Measurements from ENCODE around the gene ACP3. TPM values are rescaled to one million over a fixed set of nuclear protein-coding genes. Genes with fewer than 3 reads are reported as not detected.
"Not testable (repeated sequence)": the region's sequence is repeated elsewhere in the genome, so short reads cannot be mapped to it uniquely, and the experiment has no call there.

The ACP3 gene
- total RNA-seq, 2 experiments from 2014 or later, result not detected

DNA sequence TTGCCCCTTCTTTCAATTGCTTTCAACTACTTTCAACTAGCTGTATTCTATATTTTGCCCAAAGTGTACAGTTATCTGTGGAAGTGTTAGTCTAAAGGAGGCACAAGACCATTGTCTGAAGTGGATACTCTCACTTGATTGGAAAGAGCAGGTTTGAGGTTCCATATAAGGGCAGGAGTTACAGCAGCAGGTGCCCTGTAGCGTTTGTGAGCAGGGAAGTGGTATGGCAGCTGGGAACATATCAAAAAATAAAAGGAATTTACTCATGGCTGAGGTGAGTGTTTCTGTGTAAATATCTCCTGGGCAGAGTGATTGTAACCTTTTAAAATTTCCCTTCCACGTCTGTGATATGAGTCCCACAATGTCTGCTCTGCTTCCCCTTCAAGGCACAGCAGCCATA, 61.6 kb downstream of the ACP3 start:
- Mint-ChIP-seq H3K27ac (no peak overlapping the region), H3K9me3 (no peaks in the 10 kb centered on the region), H3K4me3 (no peak overlapping the region), H3K4me1 (ENCODE audit: low read depth) (no peaks in the 10 kb centered on the region), H3K27me3 (peaks cover 23% of the 10 kb centered on the region), H3K36me3 (no peaks in the 10 kb centered on the region)
- ChIA-PET POLR2A (no interaction called here), CTCF (no interaction called here)
- intact Hi-C loops (cut with micrococcal nuclease), result no loop called here
- no peak for DNase-seq

DNA sequence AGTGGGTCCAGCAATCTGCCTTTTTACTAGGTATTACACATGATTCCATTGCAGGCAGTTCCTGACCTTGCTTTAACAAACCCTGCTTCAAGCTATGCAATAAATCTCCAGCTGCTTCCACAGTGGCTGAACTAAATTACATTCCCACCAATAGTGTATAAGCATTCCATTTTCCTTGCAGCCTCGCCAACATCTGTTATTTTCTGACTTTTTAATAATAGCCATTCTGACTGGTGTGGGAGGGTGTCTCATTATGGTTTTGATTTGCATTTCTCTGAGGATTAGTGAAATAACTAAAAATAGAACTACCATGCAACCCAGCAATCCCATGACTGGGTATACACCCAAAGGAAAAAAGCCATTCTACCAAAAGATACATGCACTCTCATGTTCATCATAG, 63.7 kb downstream of the ACP3 start:
- Mint-ChIP-seq H3K4me1 (ENCODE audit: low read depth) (no peaks in the 10 kb centered on the region), H3K27ac (no peak overlapping the region), H3K27me3 (peaks cover 24% of the 10 kb centered on the region), H3K9me3 (no peaks in the 10 kb centered on the region), H3K36me3 (no peaks in the 10 kb centered on the region), H3K4me3 (no peak overlapping the region)
- ChIA-PET CTCF (no interaction called here), POLR2A (no interaction called here)
- intact Hi-C loops (cut with micrococcal nuclease), result no loop called here
- no peak for DNase-seq

DNA sequence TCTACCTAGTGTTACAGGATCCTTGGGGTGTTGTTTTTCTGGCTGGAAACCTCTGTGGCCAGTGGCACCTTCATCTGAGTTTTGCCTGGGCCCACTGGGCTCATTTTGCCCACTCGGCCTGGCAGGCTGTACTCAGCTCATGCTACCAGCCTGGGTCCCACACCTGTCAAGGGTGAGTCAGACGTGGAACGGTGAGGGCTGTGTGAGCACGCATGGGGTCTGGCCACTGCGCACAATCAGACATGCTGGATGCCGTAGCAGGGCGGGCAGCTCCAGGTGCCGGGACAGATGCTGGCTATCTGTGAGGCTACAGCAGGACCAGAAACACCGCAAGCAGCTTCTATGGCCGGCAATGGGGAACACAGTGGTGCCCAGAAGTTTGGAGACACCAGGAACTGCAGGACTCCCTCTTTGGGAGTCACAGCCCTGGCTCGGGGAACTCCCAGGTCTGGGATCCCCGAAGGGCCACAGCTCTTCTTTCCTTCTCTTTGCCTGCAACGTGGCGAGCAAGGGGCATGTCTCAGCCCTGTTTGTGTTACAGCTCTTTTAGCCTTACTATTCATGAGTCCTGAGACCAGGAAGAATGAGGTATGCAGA, 64.2 kb downstream of the ACP3 start:
- intact Hi-C loops (cut with micrococcal nuclease), result no loop called here
- Mint-ChIP-seq H3K27me3 (peaks cover 24% of the 10 kb centered on the region), H3K36me3 (no peaks in the 10 kb centered on the region), H3K9me3 (no peaks in the 10 kb centered on the region), H3K4me1 (ENCODE audit: low read depth) (no peaks in the 10 kb centered on the region), H3K4me3 (no peak overlapping the region), H3K27ac (no peak overlapping the region)
- no peak for DNase-seq
- ChIA-PET POLR2A (no interaction called here), CTCF (no interaction called here)

DNA sequence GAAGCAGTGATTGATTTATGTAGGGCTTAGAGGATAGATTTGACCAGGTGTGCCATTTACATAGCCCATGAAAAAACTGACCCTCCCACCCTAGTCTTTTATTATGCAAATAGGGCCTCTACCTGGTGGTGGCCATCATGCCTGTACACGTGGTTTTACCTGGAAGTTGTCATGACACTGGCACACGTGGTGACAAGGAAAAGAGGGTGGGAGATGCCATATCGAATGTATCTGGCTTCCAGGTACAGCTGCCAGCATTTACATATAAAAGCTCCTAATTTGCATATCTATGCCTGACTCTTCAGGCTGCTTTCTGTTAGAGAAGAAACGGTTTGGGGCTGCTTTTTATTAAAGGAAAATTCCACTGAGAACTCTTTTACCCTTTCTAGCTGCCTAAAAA, 65.1 kb downstream of the ACP3 start:
- CTCF ChIA-PET, result interaction anchor here (1.0 kb wide), 1 partner anchor 15 kb away, joined by 3 read pairs; no protein-coding TSS in a partner anchor
- Mint-ChIP-seq H3K9me3 (no peaks in the 10 kb centered on the region), H3K4me1 (ENCODE audit: low read depth) (no peaks in the 10 kb centered on the region), H3K4me3 (no peak overlapping the region), H3K27me3 (peaks cover 24% of the 10 kb centered on the region), H3K36me3 (no peaks in the 10 kb centered on the region), H3K27ac (no peak overlapping the region)
- POLR2A ChIA-PET, result no interaction called here
- DNase-seq, result no peak
- intact Hi-C loops (cut with micrococcal nuclease), result no loop called here

DNA sequence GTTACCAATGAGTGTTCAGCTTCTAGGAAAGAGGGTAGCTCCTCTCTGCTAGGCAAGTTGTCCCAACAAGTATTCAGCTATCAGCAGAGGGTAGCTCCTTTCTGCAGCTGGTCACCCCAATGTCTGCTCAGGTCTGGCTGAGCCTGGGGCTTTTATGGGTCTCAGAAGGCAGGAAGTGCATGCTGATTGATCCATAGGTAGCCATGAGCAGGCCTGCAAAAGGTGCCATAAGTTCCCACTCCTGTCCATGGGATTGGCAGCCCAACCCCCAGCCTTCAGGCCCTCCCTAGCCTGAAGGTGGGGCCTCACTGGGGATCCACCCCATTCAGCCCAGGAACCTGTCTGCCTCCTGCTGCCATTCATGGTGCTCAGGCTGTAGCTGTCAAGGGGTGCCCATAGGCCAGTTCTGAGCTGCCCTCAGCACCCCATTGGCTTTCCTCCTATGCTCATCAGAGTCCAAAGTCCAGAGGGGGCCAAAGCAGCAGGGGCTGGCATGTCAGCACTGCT, 65.5 kb downstream of the ACP3 start:
- H3K9me3 Mint-ChIP-seq, result no peaks in the 10 kb centered on the region
- ChIA-PET POLR2A (no interaction called here), CTCF (interaction anchor here (1.0 kb wide), 1 partner anchor 14 kb away, joined by 3 read pairs; no protein-coding TSS in a partner anchor)
- intact Hi-C loops (cut with micrococcal nuclease), result no loop called here
- peaks cover 24% of the 10 kb centered on the region for H3K27me3 Mint-ChIP-seq
- DNase-seq, result no peak
- H3K27ac Mint-ChIP-seq, result no peak overlapping the region
- H3K4me3 Mint-ChIP-seq, result no peak overlapping the region
- H3K36me3 Mint-ChIP-seq, result no peaks in the 10 kb centered on the region
- H3K4me1 Mint-ChIP-seq (ENCODE audit: low read depth), result no peaks in the 10 kb centered on the region

DNA sequence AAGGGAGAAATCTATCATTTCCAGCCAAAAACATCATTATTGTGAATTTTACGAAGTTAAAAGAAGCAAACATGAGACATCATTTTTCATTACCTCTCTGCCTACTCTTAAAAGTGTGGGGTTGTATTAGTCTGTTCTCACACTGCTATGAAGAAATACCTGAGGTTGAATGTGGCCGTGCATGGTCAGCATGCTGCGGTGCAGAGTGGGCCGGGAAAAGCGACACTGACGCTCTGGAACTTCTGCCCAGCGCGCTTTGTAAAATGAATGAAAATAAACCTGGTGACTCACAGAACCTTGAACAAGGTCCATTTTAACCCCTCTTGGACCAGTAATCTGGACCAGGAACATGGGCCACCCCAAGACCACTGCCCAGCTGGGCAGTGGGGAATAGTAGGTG, 69.1 kb downstream of the ACP3 start:
- intact Hi-C loops (cut with micrococcal nuclease), result no loop called here
- Mint-ChIP-seq H3K4me1 (ENCODE audit: low read depth) (no peaks in the 10 kb centered on the region), H3K4me3 (no peak overlapping the region), H3K27ac (no peak overlapping the region), H3K27me3 (peaks cover 8% of the 10 kb centered on the region), H3K36me3 (no peaks in the 10 kb centered on the region), H3K9me3 (no peaks in the 10 kb centered on the region)
- ChIA-PET POLR2A (no interaction called here), CTCF (no interaction called here)
- DNase-seq, result no peak

DNA sequence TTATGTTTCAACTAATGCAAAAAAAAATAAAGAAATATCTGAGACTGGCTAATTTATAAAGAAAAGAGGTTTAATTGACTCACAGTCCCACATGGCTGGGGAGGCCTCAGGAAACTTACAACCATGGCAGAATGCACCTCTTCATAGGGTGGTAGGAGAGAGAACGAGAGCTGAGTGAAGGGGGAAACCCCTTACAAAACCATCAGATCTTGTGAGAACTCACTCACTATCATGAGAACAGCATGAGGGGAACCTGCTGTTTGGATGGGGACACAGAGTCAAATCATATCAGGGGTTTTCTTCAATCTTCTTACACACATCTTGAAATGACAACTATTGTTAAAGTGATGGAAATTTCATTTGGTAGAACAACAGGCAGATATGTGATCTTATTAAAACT, 75.5 kb downstream of the ACP3 start:
- H3K9me3 Mint-ChIP-seq; POLR2A ChIA-PET; H3K4me1 Mint-ChIP-seq (ENCODE audit: low read depth); H3K36me3 Mint-ChIP-seq; CTCF ChIA-PET; H3K27ac Mint-ChIP-seq; H3K27me3 Mint-ChIP-seq; H3K4me3 Mint-ChIP-seq; DNase-seq: not testable (repeated sequence)
- intact Hi-C loops (cut with micrococcal nuclease), result loop anchor here (10.0 kb wide), 1 partner anchor 358 kb away; the partner anchor contains the start of gene CPNE4

DNA sequence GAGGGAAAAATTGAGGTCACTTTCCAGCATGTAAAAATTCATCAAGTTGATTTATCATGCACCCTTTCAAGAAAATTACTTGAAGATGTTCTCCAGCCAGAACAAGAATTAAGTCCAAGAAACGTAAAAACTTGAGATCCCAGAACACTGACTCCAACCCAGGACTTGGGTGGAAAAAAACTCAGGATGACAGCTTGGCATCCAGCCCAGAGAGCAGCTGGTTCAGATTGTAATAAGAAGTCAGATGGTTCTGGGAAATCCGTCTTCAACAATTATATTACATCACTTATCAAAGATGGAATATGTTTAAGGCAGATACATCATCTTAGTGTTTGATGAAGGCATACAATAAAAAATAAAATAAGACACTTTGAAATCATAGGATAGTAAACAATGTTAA, 77.1 kb downstream of the ACP3 start:
- ChIA-PET POLR2A (no interaction called here), CTCF (interaction anchor here (7.5 kb wide), 1 partner anchor 45 kb away, joined by 72 read pairs; no protein-coding TSS in a partner anchor)
- Mint-ChIP-seq H3K27me3 (no peaks in the 10 kb centered on the region), H3K27ac (no peak overlapping the region), H3K36me3 (no peaks in the 10 kb centered on the region), H3K4me3 (no peak overlapping the region), H3K9me3 (peaks cover 2% of the 10 kb centered on the region), H3K4me1 (ENCODE audit: low read depth) (no peaks in the 10 kb centered on the region)
- intact Hi-C loops (cut with micrococcal nuclease), result loop anchor here (10.0 kb wide), 1 partner anchor 360 kb away; the partner anchor contains the start of gene CPNE4
- DNase-seq, result no peak

DNA sequence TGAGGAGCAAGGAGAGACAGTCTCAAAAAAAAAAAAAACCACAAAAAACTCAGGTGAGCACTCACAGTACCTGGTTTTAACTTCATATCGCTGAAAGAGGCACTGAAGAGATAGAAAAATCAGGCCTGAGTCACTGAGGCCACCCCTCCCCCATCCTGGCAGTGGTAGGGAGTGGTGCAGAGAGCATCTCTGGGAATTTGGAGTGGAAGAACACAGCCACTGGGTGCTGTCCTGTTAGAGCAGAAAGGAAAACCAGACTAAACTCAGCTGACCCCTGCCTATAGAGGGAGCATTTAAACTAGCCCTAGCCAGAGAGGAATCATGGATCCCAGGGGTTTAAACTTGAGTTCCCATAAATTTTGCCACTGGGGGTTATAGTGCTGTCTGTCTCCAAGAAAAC, 77.9 kb downstream of the ACP3 start:
- Mint-ChIP-seq H3K4me1 (ENCODE audit: low read depth) (no peaks in the 10 kb centered on the region), H3K4me3 (no peak overlapping the region), H3K36me3 (no peaks in the 10 kb centered on the region), H3K9me3 (peaks cover 2% of the 10 kb centered on the region), H3K27ac (no peak overlapping the region), H3K27me3 (no peaks in the 10 kb centered on the region)
- intact Hi-C loops (cut with micrococcal nuclease), result loop anchor here (10.0 kb wide), 1 partner anchor 360 kb away; the partner anchor contains the start of gene CPNE4
- ChIA-PET POLR2A (no interaction called here), CTCF (interaction anchor here (7.5 kb wide), 1 partner anchor 45 kb away, joined by 72 read pairs; no protein-coding TSS in a partner anchor)
- no peak for DNase-seq

DNA sequence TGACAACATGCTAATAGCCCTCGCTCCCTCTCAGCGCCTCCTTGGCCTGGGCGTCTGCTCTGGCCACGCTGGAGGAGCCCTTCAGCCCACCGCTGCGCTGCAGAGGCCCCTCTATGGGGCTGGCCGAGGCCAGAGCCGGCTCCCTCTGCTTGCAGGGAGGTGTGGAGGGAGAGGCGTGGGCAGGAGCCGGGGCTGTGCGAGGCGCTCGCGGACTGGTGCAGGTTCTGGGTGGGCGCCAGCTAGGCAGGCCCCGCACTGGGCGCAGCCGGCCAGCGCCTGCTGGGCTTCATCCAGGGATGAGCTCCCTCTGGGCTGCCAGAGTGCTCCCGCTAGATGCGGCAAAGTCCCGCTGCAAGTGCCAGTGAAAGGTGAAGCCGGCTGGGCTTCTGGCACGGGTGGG, 79.0 kb downstream of the ACP3 start:
- no peak overlapping the region for H3K4me3 Mint-ChIP-seq

DNA sequence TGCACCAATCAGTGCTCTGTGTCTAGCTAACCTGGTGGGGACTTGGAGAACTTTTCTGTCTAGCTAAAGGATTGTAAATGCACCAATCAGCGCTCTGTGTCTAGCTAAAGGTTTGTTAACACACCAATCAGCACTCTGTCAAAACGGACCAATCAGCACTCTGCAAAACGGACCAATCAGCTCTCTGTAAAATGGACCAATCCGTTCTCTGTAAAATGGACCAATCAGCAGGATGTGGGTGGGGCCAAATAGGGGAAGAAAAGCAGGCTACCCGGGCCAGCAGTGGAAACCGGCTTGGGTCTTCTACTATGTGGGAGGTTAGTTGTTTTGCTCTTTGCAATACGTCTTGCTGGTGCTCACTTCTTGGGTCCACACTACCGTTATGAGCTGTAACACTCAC, 79.6 kb downstream of the ACP3 start:
- H3K27me3 Mint-ChIP-seq; H3K36me3 Mint-ChIP-seq; POLR2A ChIA-PET; H3K27ac Mint-ChIP-seq; DNase-seq; H3K9me3 Mint-ChIP-seq; H3K4me1 Mint-ChIP-seq (ENCODE audit: low read depth); H3K4me3 Mint-ChIP-seq: not testable (repeated sequence)
- CTCF ChIA-PET, result interaction anchor here (0.8 to 7.5 kb wide), 6 partner anchors 14 to 144 kb away, joined by 3 to 72 read pairs (median 4); no protein-coding TSS in a partner anchor
- intact Hi-C loops (cut with micrococcal nuclease), result loop anchor here (10.0 kb wide), 1 partner anchor 362 kb away; the partner anchor contains the start of gene CPNE4

More for the DNA sequence above, 79.0 kb downstream of the ACP3 start:
- intact Hi-C loops (cut with micrococcal nuclease), result loop anchor here (10.0 kb wide), 1 partner anchor 361 kb away; the partner anchor contains the start of gene CPNE4
- no peak overlapping the region for H3K27ac Mint-ChIP-seq
- no peaks in the 10 kb centered on the region for H3K4me1 Mint-ChIP-seq (ENCODE audit: low read depth)
- POLR2A ChIA-PET, result no interaction called here
- peaks cover 1% of the 10 kb centered on the region for H3K27me3 Mint-ChIP-seq
- no peak for DNase-seq
- CTCF ChIA-PET, result interaction anchor here (1.2 to 7.5 kb wide), 3 partner anchors 42 to 144 kb away, joined by 4 to 72 read pairs (median 12); no protein-coding TSS in a partner anchor
- no peaks in the 10 kb centered on the region for H3K36me3 Mint-ChIP-seq
- H3K9me3 Mint-ChIP-seq, result peaks cover 2% of the 10 kb centered on the region

DNA sequence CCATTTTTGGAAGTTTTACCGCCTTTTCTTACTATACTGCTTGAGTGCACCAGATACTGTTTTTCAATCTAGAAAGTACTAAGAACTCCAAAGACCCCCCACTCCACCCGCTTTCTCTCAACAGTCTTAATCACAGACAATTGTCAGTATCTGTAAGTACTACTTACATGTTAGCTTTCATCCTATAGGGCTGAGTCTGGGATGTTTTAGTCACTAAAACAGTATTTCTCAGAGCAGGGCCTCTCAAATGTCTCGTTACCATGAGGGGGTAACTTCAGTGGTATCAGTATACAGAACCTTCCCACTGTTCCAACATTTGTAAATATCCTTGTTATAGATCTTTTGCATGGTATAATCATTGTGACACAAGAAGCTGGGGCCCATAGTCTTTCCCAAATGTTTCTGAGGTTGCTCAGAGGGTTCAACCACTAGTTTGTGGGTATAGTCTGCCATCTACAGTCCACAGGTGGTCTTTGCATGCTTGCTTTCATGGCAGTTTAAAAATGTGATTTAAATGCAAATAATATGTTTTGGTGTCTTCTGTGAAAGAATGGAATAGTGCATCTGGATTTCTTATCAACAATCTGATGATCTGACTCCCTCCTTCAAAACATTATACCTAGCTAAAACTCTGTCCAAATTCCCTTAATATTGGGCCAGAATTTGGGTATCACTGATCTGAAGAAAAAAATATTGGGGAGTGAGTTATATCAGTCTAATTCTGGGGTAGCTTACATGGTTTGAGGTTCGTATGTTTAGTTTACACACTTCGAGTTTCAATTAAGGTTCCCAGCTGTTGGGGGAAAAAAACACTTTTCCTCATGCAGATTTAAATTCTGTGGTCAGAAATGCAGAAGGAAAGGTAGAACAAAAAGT, 82.1 kb downstream of the ACP3 start:
- no peak overlapping the region for H3K4me3 Mint-ChIP-seq
- CTCF ChIA-PET, result interaction anchor here (0.6 to 7.5 kb wide), 12 partner anchors 8 to 726 kb away, joined by 3 to 72 read pairs (median 3); no protein-coding TSS in a partner anchor
- H3K27ac Mint-ChIP-seq, result no peak overlapping the region
- H3K27me3 Mint-ChIP-seq, result peaks cover 3% of the 10 kb centered on the region
- intact Hi-C loops (cut with micrococcal nuclease), result loop anchor here (1.0 to 10.0 kb wide), 3 partner anchors 47 to 364 kb away; partner anchors contain the start of gene CPNE4
- peaks cover 2% of the 10 kb centered on the region for H3K9me3 Mint-ChIP-seq
- DNase-seq, result peak; percentile 27
- H3K36me3 Mint-ChIP-seq, result no peaks in the 10 kb centered on the region
- H3K4me1 Mint-ChIP-seq (ENCODE audit: low read depth), result no peaks in the 10 kb centered on the region
- POLR2A ChIA-PET, result no interaction called here
